HEK293T (cell line): ENCODE measurements around the gene SUN3.

ENCODE experiments used
- ARNT ChIP-seq: fragments of 450-650 bp; IDR thresholded peaks from 2 replicates; pipeline ENCODE4 v1.6.1; 2017; ENCODE audit warnings: mild to moderate bottlenecking
- BHLHE40 ChIP-seq: fragments of 450-650 bp; IDR thresholded peaks from 2 replicates; pipeline ENCODE4 v1.6.1; 2016; ENCODE audit warnings: mild to moderate bottlenecking, moderate library complexity, borderline replicate concordance
- ELF4 ChIP-seq: fragments of 450-650 bp; IDR thresholded peaks from 2 replicates; pipeline ENCODE4 v1.6.1; 2017; ENCODE audit warnings: antibody characterized with exemption
- FOXA1 ChIP-seq: fragments of 450-650 bp; IDR thresholded peaks from 2 replicates; pipeline ENCODE4 v1.6.1; 2016; ENCODE audit warnings: mild to moderate bottlenecking
- FOXK2 ChIP-seq: fragments of 450-650 bp; IDR thresholded peaks from 2 replicates; pipeline ENCODE4 v1.6.1; 2016; ENCODE audit warnings: mild to moderate bottlenecking
- FOXM1 ChIP-seq: fragments of 450-650 bp; IDR thresholded peaks from 2 replicates; pipeline ENCODE4 v1.6.1; 2017; ENCODE audit warnings: mild to moderate bottlenecking, borderline replicate concordance
- HDGF ChIP-seq: fragments of 450-650 bp; IDR thresholded peaks from 2 replicates; pipeline ENCODE4 v1.6.1; 2017; ENCODE audit warnings: antibody characterized with exemption, borderline replicate concordance
- NFRKB ChIP-seq: fragments of 450-650 bp; IDR thresholded peaks from 2 replicates; pipeline ENCODE4 v1.6.1; 2016; ENCODE audit warnings: mild to moderate bottlenecking, moderate library complexity
- PKNOX1 ChIP-seq: fragments of 450-650 bp; IDR thresholded peaks from 2 replicates; pipeline ENCODE4 v1.6.1; 2016
- SP1 ChIP-seq: fragments of 450-650 bp; IDR thresholded peaks from 2 replicates; pipeline ENCODE4 v1.6.1; 2017
- SUZ12 ChIP-seq: fragments of 450-650 bp; IDR thresholded peaks from 2 replicates; pipeline ENCODE4 v1.6.1; 2016; ENCODE audit warnings: mild to moderate bottlenecking
- TARDBP ChIP-seq: fragments of 450-650 bp; IDR thresholded peaks from 2 replicates; pipeline ENCODE4 v1.6.1; 2016
- ZNF384 ChIP-seq: fragments of 450-650 bp; IDR thresholded peaks from 2 replicates; pipeline ENCODE4 v1.6.1; 2016

GRCh38 chr7:48017674-48018073, 11.2 kb downstream of the SUN3 start:
- no peak for TF ChIP-seq ZNF384
- TF ChIP-seq NFRKB = no peak
- TF ChIP-seq HDGF = no peak
- no peak for TF ChIP-seq TARDBP
- TF ChIP-seq FOXA1 = no peak
- TF ChIP-seq ELF4 = no peak
- TF ChIP-seq FOXK2 = no peak
- TF ChIP-seq SUZ12 = no peak
- TF ChIP-seq PKNOX1 = no peak
- no peak for TF ChIP-seq SP1
- no peak for TF ChIP-seq ARNT
- no peak for TF ChIP-seq FOXM1
- no peak for TF ChIP-seq BHLHE40
